ENCODE measurements around the gene UVRAG. TPM values are rescaled to one million over a fixed set of nuclear protein-coding genes. Genes with fewer than 3 reads are reported as not detected.
A peak's percentile ranks its signal among the peaks of the same experiment; 100 is the strongest.

Gene UVRAG
- total and polyA plus RNA-seq, 2 donors (not counting 1 experiment from before 2014, with no cell fraction given): 37.7 to 94.1 TPM

GRCh38 chr11:75773595-75774353, 41.2 kb upstream of the UVRAG start:
- intact Hi-C loops (cut with micrococcal nuclease): loop anchor here (1.0 to 2.0 kb wide), 2 partner anchors 29 to 42 kb away; partner anchors contain the start of gene UVRAG
- Histone ChIP-seq H3K4me3 (ENCODE audit: control extremely low read depth in 1 of 5, extremely low read depth in 1 of 5, insufficient read depth in 1 of 5, low read depth in 2 of 5, low read length in 4 of 5) (peak overlapping the region in 1 of 5 experiments; percentile 37), H3K79me2 (ENCODE audit: control insufficient read depth, insufficient read depth, low read length) (peaks cover 20% of the 10 kb centered on the region), H3K27me3 (replicated peaks in 1 of 4; ENCODE audit: control extremely low read depth in 1 of 4, control insufficient read depth in 3 of 4, insufficient read depth in 4 of 4, low read length in 3 of 4) (no peaks in the 10 kb centered on the region), H2AFZ (ENCODE audit: insufficient read depth, low read depth, low read length, poor library complexity, severe bottlenecking) (no peak overlapping the region), H3K9ac (ENCODE audit: low read length) (peak overlapping the region; percentile 22), H3K4me2 (replicated peaks; ENCODE audit: low read depth, low read length, poor library complexity, severe bottlenecking) (peak overlapping the region; percentile 67), H3K4me1 (ENCODE audit: control insufficient read depth in 2 of 2, insufficient read depth in 2 of 2, low read length in 2 of 2) (peaks cover 45 to 70% of the 10 kb centered on the region in 2 donors), H3K9me3 (ENCODE audit: control extremely low read depth in 1 of 3, control insufficient read depth in 2 of 3, insufficient read depth in 1 of 3, low read length in 2 of 3) (no peaks in the 10 kb centered on the region), H3K27ac (ENCODE audit: low read length in 2 of 2) (peak overlapping the region; percentile 77 to 84), H3K36me3 (replicated peaks in 1 of 2; ENCODE audit: control extremely low read depth in 1 of 2, control insufficient read depth in 1 of 2, extremely low read depth in 1 of 2, insufficient read depth in 2 of 2, low read length in 1 of 2) (peaks cover 0 to 2% of the 10 kb centered on the region in 2 experiments), H4K20me1 (ENCODE audit: control insufficient read depth, insufficient read depth, low read length, poor library complexity, severe bottlenecking) (peaks cover 6% of the 10 kb centered on the region)
- ChIA-PET POLR2A (interaction anchor here (0.8 to 1.1 kb wide), 3 partner anchors 11 to 41 kb away, joined by 3 to 4 read pairs (median 3); no protein-coding TSS in a partner anchor), CTCF (interaction anchor here (0.6 to 2.5 kb wide), 9 partner anchors 26 to 545 kb away, joined by 3 to 12 read pairs (median 5); no protein-coding TSS in a partner anchor)
- peak overlapping the region; percentile 33 for H3K4me3 Mint-ChIP-seq
- H3K27ac Mint-ChIP-seq: peak overlapping the region; percentile 73
- TF ChIP-seq EZH2 (IDR thresholded peaks at IDR 0.05; ENCODE audit: borderline replicate concordance, insufficient read depth, low read depth, low read length, poor library complexity, severe bottlenecking): no peak
- TF ChIP-seq, protein P1, sequence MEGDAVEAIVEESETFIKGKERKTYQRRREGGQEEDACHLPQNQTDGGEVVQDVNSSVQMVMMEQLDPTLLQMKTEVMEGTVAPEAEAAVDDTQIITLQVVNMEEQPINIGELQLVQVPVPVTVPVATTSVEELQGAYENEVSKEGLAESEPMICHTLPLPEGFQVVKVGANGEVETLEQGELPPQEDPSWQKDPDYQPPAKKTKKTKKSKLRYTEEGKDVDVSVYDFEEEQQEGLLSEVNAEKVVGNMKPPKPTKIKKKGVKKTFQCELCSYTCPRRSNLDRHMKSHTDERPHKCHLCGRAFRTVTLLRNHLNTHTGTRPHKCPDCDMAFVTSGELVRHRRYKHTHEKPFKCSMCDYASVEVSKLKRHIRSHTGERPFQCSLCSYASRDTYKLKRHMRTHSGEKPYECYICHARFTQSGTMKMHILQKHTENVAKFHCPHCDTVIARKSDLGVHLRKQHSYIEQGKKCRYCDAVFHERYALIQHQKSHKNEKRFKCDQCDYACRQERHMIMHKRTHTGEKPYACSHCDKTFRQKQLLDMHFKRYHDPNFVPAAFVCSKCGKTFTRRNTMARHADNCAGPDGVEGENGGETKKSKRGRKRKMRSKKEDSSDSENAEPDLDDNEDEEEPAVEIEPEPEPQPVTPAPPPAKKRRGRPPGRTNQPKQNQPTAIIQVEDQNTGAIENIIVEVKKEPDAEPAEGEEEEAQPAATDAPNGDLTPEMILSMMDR (IDR thresholded peaks at IDR 0.05): no peak
- peaks cover 77% of the 10 kb centered on the region for H3K4me1 Mint-ChIP-seq
- peak; percentile 76 for ATAC-seq (ENCODE audit: low read depth)
- 25% methylated on average over 4 of the region's 5 CpGs for WGBS (ENCODE audit: insufficient coverage)
- DNase-seq: peak; percentile 84
- H3K27me3 Mint-ChIP-seq: no peaks in the 10 kb centered on the region
- no peaks in the 10 kb centered on the region for H3K9me3 Mint-ChIP-seq (ENCODE audit: insufficient read depth)

DNA sequence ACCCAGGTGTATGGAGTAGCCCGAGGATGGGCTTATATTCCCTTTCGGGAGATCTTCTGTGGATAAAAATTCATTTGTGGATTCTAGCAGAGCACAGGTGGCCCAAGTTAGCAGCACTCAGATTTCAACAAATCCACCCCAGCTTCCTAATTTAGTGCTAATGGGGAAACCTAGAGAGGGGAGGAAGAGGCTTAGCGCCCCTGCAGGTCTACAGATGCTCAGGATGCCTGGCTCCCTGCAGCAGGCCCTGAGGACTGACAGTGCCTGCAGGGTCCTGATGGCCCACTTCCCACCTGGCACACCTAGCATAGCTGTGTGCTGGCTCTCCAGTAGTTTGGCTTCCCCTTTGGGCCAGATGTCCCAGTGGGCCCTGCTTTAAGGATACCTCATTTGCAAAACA, 40.0 kb upstream of the UVRAG start:
- WGBS (ENCODE audit: insufficient coverage): 88% methylated on average over 1 of the region's 3 CpGs
- TF ChIP-seq, protein P1 (IDR thresholded peaks at IDR 0.05): no peak
- TF ChIP-seq EZH2 (IDR thresholded peaks at IDR 0.05; ENCODE audit: borderline replicate concordance, insufficient read depth, low read depth, low read length, poor library complexity, severe bottlenecking): no peak
- Histone ChIP-seq H3K79me2 (ENCODE audit: control insufficient read depth, insufficient read depth, low read length) (peaks cover 20% of the 10 kb centered on the region), H2AFZ (ENCODE audit: insufficient read depth, low read depth, low read length, poor library complexity, severe bottlenecking) (no peak overlapping the region), H3K27ac (ENCODE audit: low read length in 2 of 2) (no peak overlapping the region), H3K9ac (ENCODE audit: low read length) (no peak overlapping the region), H3K4me1 (ENCODE audit: control insufficient read depth in 2 of 2, insufficient read depth in 2 of 2, low read length in 2 of 2) (peaks cover 36 to 67% of the 10 kb centered on the region in 2 donors), H3K36me3 (replicated peaks in 1 of 2; ENCODE audit: control extremely low read depth in 1 of 2, control insufficient read depth in 1 of 2, extremely low read depth in 1 of 2, insufficient read depth in 2 of 2, low read length in 1 of 2) (peaks cover 0 to 2% of the 10 kb centered on the region in 2 experiments), H3K9me3 (ENCODE audit: control extremely low read depth in 1 of 3, control insufficient read depth in 2 of 3, insufficient read depth in 1 of 3, low read length in 2 of 3) (no peaks in the 10 kb centered on the region), H3K4me3 (ENCODE audit: control extremely low read depth in 1 of 5, extremely low read depth in 1 of 5, insufficient read depth in 1 of 5, low read depth in 2 of 5, low read length in 4 of 5) (no peak overlapping the region), H4K20me1 (ENCODE audit: control insufficient read depth, insufficient read depth, low read length, poor library complexity, severe bottlenecking) (peaks cover 6% of the 10 kb centered on the region), H3K4me2 (replicated peaks; ENCODE audit: low read depth, low read length, poor library complexity, severe bottlenecking) (no peak overlapping the region), H3K27me3 (replicated peaks in 1 of 4; ENCODE audit: control extremely low read depth in 1 of 4, control insufficient read depth in 3 of 4, insufficient read depth in 4 of 4, low read length in 3 of 4) (no peaks in the 10 kb centered on the region)
- Mint-ChIP-seq H3K27me3 (no peaks in the 10 kb centered on the region), H3K9me3 (ENCODE audit: insufficient read depth) (no peaks in the 10 kb centered on the region), H3K4me3 (no peak overlapping the region), H3K27ac (no peak overlapping the region), H3K4me1 (peaks cover 75% of the 10 kb centered on the region)
- ChIA-PET CTCF (interaction anchor here (0.6 to 2.5 kb wide), 5 partner anchors 10 to 105 kb away, joined by 3 to 12 read pairs (median 4); no protein-coding TSS in a partner anchor), POLR2A (no interaction called here)
- no peak for ATAC-seq (ENCODE audit: low read depth)
- intact Hi-C loops (cut with micrococcal nuclease): no loop called here
- no peak for DNase-seq
